ENCODE measurements around the gene ERN1. TPM values are rescaled to one million over a fixed set of nuclear protein-coding genes. Genes with fewer than 3 reads are reported as not detected.
A peak's percentile ranks its signal among the peaks of the same experiment; 100 is the strongest.

Gene ERN1
- total RNA-seq, 1 donor from 2014 or later = 20.6 TPM

GRCh38 chr17:64004218-64004770 is 125.7 kb downstream of the ERN1 start:
- H3K27me3 Mint-ChIP-seq (ENCODE audit: low read depth) = peaks cover 5% of the 10 kb centered on the region
- no peak overlapping the region for H3K4me3 Mint-ChIP-seq
- H3K9me3 Mint-ChIP-seq = no peaks in the 10 kb centered on the region
- peak in 1 of 2 experiments; percentile 30 for DNase-seq (ENCODE audit: low spot score in 2 of 2, unreplicated experiment in 2 of 2)
- no peaks in the 10 kb centered on the region for H3K36me3 Mint-ChIP-seq
- H3K27ac Mint-ChIP-seq = no peak overlapping the region
- no peak for TF ChIP-seq CTCF (IDR thresholded peaks at IDR 0.05; ENCODE audit: unreplicated experiment)
- H3K4me1 Mint-ChIP-seq = peaks cover 9% of the 10 kb centered on the region

DNA sequence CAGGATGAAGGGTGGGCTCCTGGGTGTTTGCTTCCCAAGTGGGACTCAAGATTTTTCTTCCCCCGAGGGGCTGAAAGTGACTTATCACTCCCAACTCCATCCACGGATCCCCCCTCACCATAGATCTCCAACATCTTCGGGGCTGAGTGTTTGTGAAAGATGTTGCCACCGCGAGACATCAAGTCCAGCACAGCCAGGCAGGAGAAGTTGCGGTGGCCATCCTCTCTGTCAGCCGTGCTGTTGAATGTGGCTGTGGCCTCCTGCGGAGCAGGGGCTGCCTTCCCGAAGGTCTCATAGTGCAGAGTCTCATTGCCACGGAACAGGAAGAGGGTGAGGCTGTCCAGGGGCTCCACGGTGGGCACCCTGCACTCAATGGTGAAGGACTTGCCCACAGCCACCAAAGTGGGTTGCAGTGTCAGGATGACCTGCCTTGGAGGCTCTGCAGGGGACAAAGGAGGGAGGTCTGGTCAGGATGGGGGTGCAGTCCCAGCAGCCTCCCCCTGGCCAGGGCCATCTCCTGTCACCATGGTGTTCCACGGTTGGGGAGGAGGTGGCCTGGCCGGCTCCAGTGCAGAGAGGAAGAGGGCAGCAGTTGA is 126.3 kb downstream of the ERN1 start:
- Mint-ChIP-seq H3K27me3 (ENCODE audit: low read depth) (peaks cover 6% of the 10 kb centered on the region), H3K27ac (no peak overlapping the region), H3K36me3 (no peaks in the 10 kb centered on the region), H3K4me3 (no peak overlapping the region), H3K9me3 (no peaks in the 10 kb centered on the region), H3K4me1 (peaks cover 9% of the 10 kb centered on the region)
- TF ChIP-seq CTCF (IDR thresholded peaks at IDR 0.05; ENCODE audit: unreplicated experiment) = no peak
- DNase-seq (ENCODE audit: low spot score in 2 of 2, unreplicated experiment in 2 of 2) = no peak

DNA sequence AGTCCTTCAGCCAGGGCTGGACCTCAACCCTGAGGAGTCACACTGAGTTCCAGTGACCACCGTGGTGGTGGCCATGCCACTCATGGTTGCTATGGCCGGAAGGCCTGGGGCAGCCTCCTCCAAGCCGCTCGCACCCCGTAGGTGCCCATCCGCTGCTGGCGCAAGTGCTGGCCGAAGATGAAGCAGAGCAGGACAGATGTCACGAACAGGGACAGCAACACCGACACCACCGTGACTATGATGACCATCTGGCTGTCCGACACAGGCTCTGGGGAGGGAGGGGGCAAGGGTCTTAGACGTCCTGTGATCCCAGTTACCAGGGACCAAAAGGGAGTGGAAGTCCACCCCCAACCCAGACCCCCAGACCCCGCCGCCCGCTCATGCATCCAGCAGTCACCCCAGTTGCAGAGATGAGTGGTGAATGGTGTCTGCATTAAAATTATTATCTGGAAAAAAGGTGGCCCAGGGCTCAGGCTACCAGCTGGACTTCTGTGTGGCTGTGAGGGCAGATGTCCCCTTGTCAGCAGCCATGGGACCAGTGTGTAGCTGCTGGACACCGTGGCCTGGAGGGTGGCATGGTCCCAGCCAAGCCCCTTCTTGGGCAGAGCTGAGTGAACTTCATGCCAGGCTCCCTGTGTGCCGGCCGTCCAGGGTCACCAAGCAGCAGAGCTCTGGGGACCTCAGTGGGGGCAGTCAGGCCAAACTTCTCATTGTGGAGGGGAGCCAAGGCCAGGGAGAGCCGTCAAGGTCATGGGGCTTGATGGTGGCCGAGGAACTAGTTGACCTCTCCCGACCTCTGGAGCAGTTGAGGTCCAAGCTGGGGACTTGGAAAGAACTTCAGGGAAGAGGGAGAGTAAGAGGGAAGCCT is 127.1 kb downstream of the ERN1 start:
- H3K27me3 Mint-ChIP-seq (ENCODE audit: low read depth) = peaks cover 9% of the 10 kb centered on the region
- peaks cover 12% of the 10 kb centered on the region for H3K4me1 Mint-ChIP-seq
- H3K4me3 Mint-ChIP-seq = no peak overlapping the region
- no peaks in the 10 kb centered on the region for H3K36me3 Mint-ChIP-seq
- H3K27ac Mint-ChIP-seq = no peak overlapping the region
- H3K9me3 Mint-ChIP-seq = no peaks in the 10 kb centered on the region
- no peak for TF ChIP-seq CTCF (IDR thresholded peaks at IDR 0.05; ENCODE audit: unreplicated experiment)
- no peak for DNase-seq (ENCODE audit: low spot score in 2 of 2, unreplicated experiment in 2 of 2)

DNA sequence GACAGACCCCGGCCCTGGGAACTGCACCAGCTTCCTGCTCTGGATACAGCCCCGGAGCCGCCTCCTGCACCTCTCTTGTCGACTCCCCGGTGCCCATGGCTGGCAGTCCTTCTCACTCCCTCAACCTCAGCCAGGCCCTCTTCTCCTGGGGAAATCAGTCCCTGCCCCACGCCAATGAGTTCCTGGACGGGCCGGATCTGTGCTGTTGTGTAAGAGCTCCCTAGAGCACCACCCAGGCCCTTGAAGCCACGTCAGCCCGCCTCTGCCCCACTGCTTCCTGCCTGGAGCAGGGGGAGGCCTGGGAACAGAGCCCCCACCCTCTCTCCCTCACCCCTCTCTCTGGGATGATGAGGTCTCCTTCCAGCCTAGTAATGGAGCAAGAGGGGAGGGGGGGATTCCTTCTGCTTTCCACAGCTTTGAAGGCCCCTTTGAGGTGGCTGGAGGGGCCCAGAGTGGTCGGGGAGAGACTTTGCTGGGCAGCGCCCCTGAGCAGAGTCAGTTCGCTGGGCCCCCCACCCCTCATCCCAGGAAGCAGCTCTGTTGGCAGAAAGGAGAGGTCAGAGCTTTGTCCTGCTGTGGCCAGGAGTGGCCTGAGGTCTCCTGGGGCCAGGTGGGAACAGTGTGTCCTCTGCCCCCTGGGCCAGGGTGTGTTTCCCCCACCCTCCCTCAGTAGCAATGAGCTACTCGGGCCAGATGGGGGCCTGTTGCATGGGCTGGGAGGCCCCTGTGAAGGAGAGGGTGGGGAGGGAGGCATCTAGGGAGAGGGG is 128.0 kb downstream of the ERN1 start:
- H3K4me3 Mint-ChIP-seq = no peak overlapping the region
- peaks cover 18% of the 10 kb centered on the region for H3K27me3 Mint-ChIP-seq (ENCODE audit: low read depth)
- no peak for DNase-seq (ENCODE audit: low spot score in 2 of 2, unreplicated experiment in 2 of 2)
- no peaks in the 10 kb centered on the region for H3K36me3 Mint-ChIP-seq
- no peak for TF ChIP-seq CTCF (IDR thresholded peaks at IDR 0.05; ENCODE audit: unreplicated experiment)
- peaks cover 15% of the 10 kb centered on the region for H3K4me1 Mint-ChIP-seq
- H3K27ac Mint-ChIP-seq = no peak overlapping the region
- H3K9me3 Mint-ChIP-seq = no peaks in the 10 kb centered on the region

DNA sequence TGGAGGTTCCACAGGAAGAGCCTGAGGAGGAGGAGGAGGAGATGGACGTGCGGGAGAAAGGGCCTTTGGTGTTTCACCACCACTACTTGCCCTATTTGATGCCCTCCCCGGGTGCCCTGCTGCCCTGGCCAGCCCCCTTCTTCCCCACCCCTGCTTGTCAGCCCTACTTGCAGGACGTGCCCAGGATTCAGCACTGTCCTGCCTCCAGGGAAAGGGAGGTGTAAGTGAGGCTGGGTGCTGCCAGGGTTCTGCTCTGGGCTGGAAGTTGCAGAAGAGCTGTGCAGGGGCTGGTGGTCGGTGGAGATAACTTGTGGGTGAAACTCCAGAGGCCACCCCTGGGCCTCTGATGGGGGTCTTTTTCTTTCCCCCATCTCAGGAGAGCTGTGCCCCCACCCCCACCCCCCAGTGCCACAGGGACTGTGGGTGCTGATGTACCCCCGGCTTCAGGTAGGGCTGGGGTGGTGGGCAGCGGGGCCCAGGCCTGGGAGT is 128.8 kb downstream of the ERN1 start:
- Mint-ChIP-seq H3K4me1 (peaks cover 13% of the 10 kb centered on the region), H3K9me3 (no peaks in the 10 kb centered on the region), H3K27ac (no peak overlapping the region), H3K4me3 (no peak overlapping the region), H3K27me3 (ENCODE audit: low read depth) (peaks cover 26% of the 10 kb centered on the region), H3K36me3 (no peaks in the 10 kb centered on the region)
- TF ChIP-seq CTCF (IDR thresholded peaks at IDR 0.05; ENCODE audit: unreplicated experiment) = no peak
- no peak for DNase-seq (ENCODE audit: low spot score in 2 of 2, unreplicated experiment in 2 of 2)
